Activated naive CD8-positive, alpha-beta T cell treated with anti-CD3 and anti-CD28 coated beads, Interleukin-2, amount 10 ng/mL, durations not matched to agents 7 days and 5 days (primary cell): ENCODE measurements around the gene CBX5. TPM values are rescaled to one million over a fixed set of nuclear protein-coding genes. Genes with fewer than 3 reads are reported as not detected.
A peak's percentile ranks its signal among the peaks of the same experiment; 100 is the strongest.
"Not testable (repeated sequence)": the region's sequence is repeated elsewhere in the genome, so short reads cannot be mapped to it uniquely, and the experiment has no call there.

Experiments used
- ATAC-seq: fragments of 150-1000 bp; cut with Tn5 transposase; one replicate; pipeline ENCODE4 v1.10.0; 2021; ENCODE audit warnings: low read depth, moderate library complexity
- POLR2A ChIA-PET: fragments of 350-600 bp; sonication (Branson Sonifier 250); formaldehyde crosslinking; loops from one replicate; lab custom pipeline; 2021; ENCODE audit warnings: antibody characterized with exemption; lab: Charles Lee
- DNase-seq: peaks from one replicate; pipeline ENCODE4 v3.0.0; 2021
- H3K27ac Mint-ChIP-seq: one replicate; pipeline ENCODE4 v1.8.0; 2022; ENCODE audit warnings: mild to moderate bottlenecking, mixed read lengths
- H3K27me3 Mint-ChIP-seq: one replicate; pipeline ENCODE4 v1.8.0; 2022; ENCODE audit warnings: mild to moderate bottlenecking, moderate library complexity, mixed read lengths
- H3K36me3 Mint-ChIP-seq: one replicate; pipeline ENCODE4 v1.8.0; 2021; ENCODE audit warnings: mild to moderate bottlenecking, mixed read lengths
- H3K4me1 Mint-ChIP-seq: one replicate; pipeline ENCODE4 v1.8.0; 2021; ENCODE audit warnings: mixed read lengths
- H3K4me3 Mint-ChIP-seq: one replicate; pipeline ENCODE4 v1.8.0; 2022; ENCODE audit warnings: mild to moderate bottlenecking, moderate library complexity, mixed read lengths
- H3K9me3 Mint-ChIP-seq: one replicate; pipeline ENCODE4 v1.8.0; 2021; ENCODE audit warnings: mixed read lengths
- total RNA-seq, 2 experiments: library from RNA; stranded (reverse); gene quantifications; one replicate each; pipeline ENCODE4 v1.2.3, GENCODE V29; 2021

Gene CBX5
- total RNA-seq, 2 experiments from 2014 or later, result 113 TPM

DNA sequence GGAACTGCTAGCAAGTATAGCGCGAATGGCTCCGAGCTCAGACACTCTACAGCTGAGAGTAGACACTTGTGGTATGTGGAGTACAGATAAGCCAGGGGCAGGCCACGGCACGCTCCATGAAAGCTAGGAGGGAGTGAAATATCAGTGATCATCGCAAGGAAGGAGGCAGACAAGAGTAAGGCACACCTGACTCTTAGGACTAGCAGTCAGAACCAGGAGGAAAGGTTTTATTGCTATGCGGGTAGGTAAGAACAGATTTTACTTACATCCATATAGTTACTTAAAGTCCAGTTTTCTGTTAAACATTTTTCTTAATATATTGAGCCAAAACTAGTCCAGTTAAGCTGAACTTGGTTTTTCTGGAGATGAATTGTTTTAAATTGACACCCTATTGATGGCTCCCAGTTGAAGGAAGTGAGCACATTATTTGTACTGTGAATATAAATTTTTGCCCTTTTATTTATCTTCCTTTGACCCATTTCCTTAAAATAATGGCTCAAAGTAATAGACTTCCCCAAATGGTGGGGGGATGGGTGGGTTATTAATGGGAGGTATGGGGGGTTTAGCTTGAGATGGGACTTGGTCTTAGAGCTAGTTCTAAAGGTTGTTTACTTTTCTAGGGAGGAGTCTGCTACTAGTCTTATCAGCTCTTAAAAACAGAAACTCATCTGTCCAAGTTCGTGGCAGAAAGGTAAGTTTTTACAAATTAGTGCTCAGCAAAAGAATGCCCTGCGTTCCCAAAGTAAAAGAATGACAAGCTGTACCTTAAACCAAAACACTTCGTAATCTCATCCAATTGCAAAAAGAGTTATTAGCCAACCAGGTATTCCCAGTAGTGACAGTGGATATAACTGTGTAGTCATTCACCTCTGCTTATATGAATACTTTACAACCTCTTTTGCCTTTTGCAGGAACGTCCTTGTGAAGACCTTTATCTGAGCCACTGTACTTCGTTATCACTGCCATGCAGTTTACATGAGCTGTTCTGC is 6.4 kb upstream of the CBX5 start:
- POLR2A ChIA-PET, result interaction anchor here (0.5 to 1.4 kb wide), 12 partner anchors 11 to 211 kb away, joined by 3 to 6 read pairs (median 3); partner anchors contain the start of genes ITGA5 and NCKAP1L
- Mint-ChIP-seq H3K27me3 (no peaks in the 10 kb centered on the region), H3K36me3 (peaks cover 60% of the 10 kb centered on the region), H3K4me3 (peak overlapping the region; percentile 35), H3K27ac (no peak overlapping the region), H3K9me3 (no peaks in the 10 kb centered on the region), H3K4me1 (peaks cover 42% of the 10 kb centered on the region)
- no peak for DNase-seq
- no peak for ATAC-seq

DNA sequence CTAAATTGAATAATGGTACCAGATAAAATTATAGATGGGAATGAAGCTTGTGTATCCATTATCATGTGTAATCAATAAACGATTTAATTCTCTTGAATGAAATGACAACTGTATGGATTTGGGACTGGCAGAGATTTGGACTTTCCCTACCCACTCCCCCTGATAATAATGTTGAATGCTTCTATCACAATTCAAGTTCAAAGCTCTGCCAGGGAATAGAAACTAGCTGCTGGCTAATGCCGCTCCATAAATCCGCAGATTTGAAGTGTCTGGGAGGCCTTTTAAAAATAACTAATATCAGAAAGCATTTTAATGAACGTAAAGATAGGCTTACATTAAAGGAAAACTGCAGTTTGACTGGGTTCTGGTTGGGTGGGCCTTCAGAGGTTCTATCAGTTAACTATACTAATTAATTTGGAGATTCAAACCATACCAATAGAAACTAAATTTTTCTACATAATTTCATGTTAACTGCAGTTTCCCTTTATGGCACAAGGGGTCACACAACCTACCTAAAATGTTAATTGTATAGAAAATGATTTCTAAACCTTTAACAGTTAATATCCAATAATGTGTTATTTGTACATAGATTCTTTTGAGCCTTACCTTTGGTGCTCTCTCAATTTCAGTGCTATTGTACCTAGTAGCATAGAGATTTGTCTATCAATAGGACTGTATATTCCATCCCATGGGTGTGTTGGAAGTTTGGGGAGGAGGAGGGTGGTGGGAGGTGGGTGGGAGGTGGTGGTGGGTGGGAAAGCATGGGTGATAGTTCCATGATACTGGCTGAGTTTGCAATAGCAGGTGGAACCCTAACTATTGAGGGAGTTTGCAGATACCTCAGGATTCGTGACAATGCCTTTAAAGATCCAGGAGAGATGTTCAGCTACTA is 5.5 kb upstream of the CBX5 start:
- no peak for DNase-seq
- H3K27ac Mint-ChIP-seq, result no peak overlapping the region
- no peaks in the 10 kb centered on the region for H3K27me3 Mint-ChIP-seq
- peak overlapping the region; percentile 59 for H3K4me3 Mint-ChIP-seq
- POLR2A ChIA-PET, result interaction anchor here (0.5 to 1.4 kb wide), 5 partner anchors 8 to 134 kb away, joined by 3 to 5 read pairs (median 3); partner anchors contain the start of gene ITGA5
- peaks cover 42% of the 10 kb centered on the region for H3K4me1 Mint-ChIP-seq
- H3K36me3 Mint-ChIP-seq, result peaks cover 61% of the 10 kb centered on the region
- no peak for ATAC-seq
- no peaks in the 10 kb centered on the region for H3K9me3 Mint-ChIP-seq

DNA sequence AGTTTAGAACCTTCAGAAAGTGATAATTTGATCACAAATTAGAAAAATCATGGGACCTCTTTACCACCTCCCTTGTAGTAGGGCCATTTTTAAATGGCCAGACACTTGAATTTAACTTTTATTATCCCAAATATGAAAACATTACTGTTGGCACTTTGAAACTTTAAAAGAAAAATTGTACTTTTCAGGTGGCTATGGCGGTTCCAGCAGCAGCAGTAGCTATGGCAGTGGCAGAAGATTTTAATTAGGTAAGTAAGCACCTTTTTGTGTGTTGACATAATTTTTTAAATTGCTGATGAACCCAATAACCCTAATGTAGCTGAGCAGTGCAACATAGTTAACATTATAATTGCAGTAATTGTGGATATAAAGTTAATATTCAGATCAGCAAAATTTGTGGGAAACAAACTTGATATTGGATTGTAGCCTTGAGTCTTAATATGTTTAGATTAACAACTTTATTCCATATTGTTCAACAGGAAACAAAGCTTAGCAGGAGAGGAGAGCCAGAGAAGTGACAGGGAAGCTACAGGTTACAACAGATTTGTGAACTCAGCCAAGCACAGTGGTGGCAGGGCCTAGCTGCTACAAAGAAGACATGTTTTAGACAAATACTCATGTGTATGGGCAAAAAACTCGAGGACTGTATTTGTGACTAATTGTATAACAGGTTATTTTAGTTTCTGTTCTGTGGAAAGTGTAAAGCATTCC is 4.3 kb upstream of the CBX5 start:
- not testable (repeated sequence) for H3K4me3 Mint-ChIP-seq, DNase-seq, H3K27me3 Mint-ChIP-seq, H3K9me3 Mint-ChIP-seq, ATAC-seq
- Mint-ChIP-seq H3K27ac (peak overlapping the region; percentile 67), H3K36me3 (peaks cover 61% of the 10 kb centered on the region), H3K4me1 (peaks cover 42% of the 10 kb centered on the region)
- POLR2A ChIA-PET, result interaction anchor here (0.6 to 1.8 kb wide), 6 partner anchors 8 to 134 kb away, joined by 3 to 8 read pairs (median 4); partner anchors contain the start of gene COPZ1

DNA sequence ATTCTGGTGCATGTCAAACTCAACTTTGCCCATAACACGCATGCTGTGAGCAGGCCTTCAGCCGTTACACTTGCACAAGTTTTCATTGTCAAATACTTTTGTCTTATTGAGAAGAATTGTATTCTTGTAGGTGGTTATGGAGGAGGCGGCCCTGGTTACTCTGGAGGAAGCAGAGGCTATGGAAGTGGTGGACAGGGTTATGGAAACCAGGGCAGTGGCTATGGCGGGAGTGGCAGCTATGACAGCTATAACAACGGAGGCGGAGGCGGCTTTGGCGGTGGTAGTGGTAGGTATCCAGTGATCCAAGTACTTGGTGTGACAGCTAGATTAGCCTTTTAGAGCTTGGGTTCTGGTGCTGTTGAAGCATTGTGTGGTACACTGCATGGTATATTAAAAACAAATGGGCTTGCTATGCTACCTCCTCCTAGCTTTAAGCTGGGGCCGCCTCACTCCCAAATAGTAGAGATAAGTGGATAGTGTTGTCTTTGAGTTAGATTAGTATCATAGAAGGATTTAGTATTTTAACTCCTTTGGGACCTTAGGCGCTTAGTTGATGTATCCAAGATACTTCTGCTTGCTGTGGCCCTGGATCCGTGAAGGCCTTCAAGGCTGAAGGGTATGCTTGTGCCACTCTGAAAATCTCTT is 3.1 kb upstream of the CBX5 start:
- Mint-ChIP-seq H3K27ac (no peak overlapping the region), H3K9me3 (no peaks in the 10 kb centered on the region), H3K4me3 (no peak overlapping the region), H3K4me1 (peaks cover 45% of the 10 kb centered on the region), H3K36me3 (peaks cover 65% of the 10 kb centered on the region), H3K27me3 (no peaks in the 10 kb centered on the region)
- ATAC-seq (no peak), DNase-seq (no peak)
- POLR2A ChIA-PET, result interaction anchor here (0.6 to 1.8 kb wide), 7 partner anchors 9 to 135 kb away, joined by 3 to 8 read pairs (median 3); partner anchors contain the start of gene COPZ1

DNA sequence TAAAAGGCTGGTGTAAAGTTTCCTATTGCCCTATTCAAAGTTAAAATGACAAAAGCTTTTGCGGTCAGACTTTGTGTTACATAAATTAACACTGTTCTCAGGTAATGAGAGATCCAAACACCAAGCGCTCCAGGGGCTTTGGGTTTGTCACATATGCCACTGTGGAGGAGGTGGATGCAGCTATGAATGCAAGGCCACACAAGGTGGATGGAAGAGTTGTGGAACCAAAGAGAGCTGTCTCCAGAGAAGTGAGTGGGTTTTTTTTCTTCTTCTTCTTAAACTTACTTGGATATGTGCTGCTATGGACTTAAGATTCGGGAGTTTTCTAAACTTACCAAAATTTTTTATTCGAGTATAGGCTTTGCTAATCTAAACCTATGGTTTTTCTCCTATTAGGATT is 1.8 kb upstream of the CBX5 start:
- not testable (repeated sequence) for DNase-seq, H3K27me3 Mint-ChIP-seq, H3K9me3 Mint-ChIP-seq, ATAC-seq, H3K4me3 Mint-ChIP-seq, H3K27ac Mint-ChIP-seq
- POLR2A ChIA-PET, result interaction anchor here (0.6 to 3.1 kb wide), 7 partner anchors 9 to 87 kb away, joined by 3 to 27 read pairs (median 4); partner anchors contain the start of gene COPZ1
- Mint-ChIP-seq H3K4me1 (peaks cover 48% of the 10 kb centered on the region), H3K36me3 (peaks cover 61% of the 10 kb centered on the region)

DNA sequence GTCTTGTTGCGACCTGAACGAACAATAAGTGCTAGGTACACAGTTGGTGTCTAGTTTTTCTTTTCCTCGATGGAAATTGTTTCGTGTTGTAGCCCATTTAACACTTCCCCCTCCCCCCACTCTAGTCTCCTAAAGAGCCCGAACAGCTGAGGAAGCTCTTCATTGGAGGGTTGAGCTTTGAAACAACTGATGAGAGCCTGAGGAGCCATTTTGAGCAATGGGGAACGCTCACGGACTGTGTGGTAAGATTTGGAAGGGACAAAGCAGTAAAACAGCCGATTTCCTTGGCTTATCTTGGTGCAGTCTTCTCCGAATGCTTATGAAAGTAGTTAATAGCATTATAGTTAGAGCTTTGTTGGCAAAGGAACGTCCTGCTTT is 1.3 kb upstream of the CBX5 start:
- not testable (repeated sequence) for DNase-seq, H3K9me3 Mint-ChIP-seq, H3K27me3 Mint-ChIP-seq, H3K27ac Mint-ChIP-seq, H3K4me3 Mint-ChIP-seq, ATAC-seq
- Mint-ChIP-seq H3K36me3 (peaks cover 61% of the 10 kb centered on the region), H3K4me1 (peaks cover 48% of the 10 kb centered on the region)
- POLR2A ChIA-PET, result interaction anchor here (0.6 to 3.1 kb wide), 8 partner anchors 9 to 87 kb away, joined by 3 to 27 read pairs (median 4); partner anchors contain the start of gene COPZ1

- DNase-seq (peak; percentile 83), ATAC-seq (peak; percentile 86)
- no peak within 1 kb of the TSS for H3K4me3 Mint-ChIP-seq
- peaks cover 60% of the 10 kb centered on the region for H3K36me3 Mint-ChIP-seq
- H3K4me1 Mint-ChIP-seq, result peaks cover 45% of the 10 kb centered on the region
- no peaks in the 10 kb centered on the region for H3K9me3 Mint-ChIP-seq
- H3K27me3 Mint-ChIP-seq, result no peaks in the 10 kb centered on the region
- POLR2A ChIA-PET, result interaction anchor here (0.6 to 3.1 kb wide), 19 partner anchors 10 to 780 kb away, joined by 3 to 32 read pairs (median 5); partner anchors contain the start of genes COPZ1, NCKAP1L and TARBP2
- no peak within 1 kb of the TSS for H3K27ac Mint-ChIP-seq
These were observed 742 bp upstream of the CBX5 start, which contains the start of gene HNRNPA1 for GRCh38 chr12:54280468-54281260. Gene HNRNPA1 (plus strand): TSS chr12:54280726. CDS start chr12:54280808, 82 bp downstream.

DNA sequence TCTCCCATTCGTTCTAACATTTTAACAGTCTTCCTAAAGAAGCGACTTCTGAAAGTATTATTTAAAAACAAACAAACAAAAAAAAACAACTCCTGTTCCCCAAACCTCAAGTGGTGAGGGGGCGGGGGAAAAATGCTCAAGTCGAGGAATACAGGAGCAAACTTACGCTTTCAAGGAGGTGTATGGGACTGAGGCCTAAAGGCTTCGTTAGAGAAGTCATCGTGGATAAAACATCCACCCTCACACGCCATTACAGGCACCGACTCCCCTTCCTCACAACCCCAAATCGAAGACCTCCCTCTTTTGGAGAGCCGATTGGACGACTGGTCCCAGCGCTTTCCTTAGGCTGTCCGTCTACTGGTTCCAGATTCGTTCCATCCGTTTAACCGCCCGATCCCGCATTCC is 693 bp downstream of the CBX5 start:
- H3K9me3 Mint-ChIP-seq, result no peaks in the 10 kb centered on the region
- no peak overlapping the region for H3K27ac Mint-ChIP-seq
- H3K4me1 Mint-ChIP-seq, result peaks cover 43% of the 10 kb centered on the region
- ATAC-seq (no peak), DNase-seq (no peak)
- POLR2A ChIA-PET, result interaction anchor here (0.6 to 3.1 kb wide), 9 partner anchors 11 to 79 kb away, joined by 3 to 32 read pairs (median 7); partner anchors contain the start of gene COPZ1
- H3K27me3 Mint-ChIP-seq, result no peaks in the 10 kb centered on the region
- peaks cover 53% of the 10 kb centered on the region for H3K36me3 Mint-ChIP-seq
- H3K4me3 Mint-ChIP-seq, result no peak overlapping the region

DNA sequence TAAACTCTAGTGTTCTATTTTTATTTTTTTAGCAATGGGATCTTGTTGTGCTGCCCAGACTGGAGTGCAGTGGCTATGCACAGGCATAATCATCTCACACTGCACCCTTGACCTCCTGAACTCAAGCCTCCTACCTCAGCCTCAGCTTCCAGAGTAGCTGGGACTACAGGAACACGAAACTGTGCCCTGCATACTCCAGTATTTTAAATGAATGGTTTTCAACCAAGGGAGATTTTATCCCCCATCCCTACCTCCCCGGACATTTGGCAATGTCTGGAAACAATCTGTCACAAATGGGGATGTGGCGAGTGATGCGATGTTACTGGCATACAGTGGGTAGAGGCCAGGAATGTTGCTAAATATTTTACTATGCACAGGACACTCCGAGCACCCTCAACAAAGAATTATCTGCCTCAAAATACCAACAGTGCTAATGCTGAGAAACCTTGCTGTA is 2.1 kb downstream of the CBX5 start:
- POLR2A ChIA-PET, result no interaction called here
- no peak overlapping the region for H3K27ac Mint-ChIP-seq
- H3K4me3 Mint-ChIP-seq, result no peak overlapping the region
- peaks cover 49% of the 10 kb centered on the region for H3K36me3 Mint-ChIP-seq
- DNase-seq (no peak), ATAC-seq (no peak)
- no peaks in the 10 kb centered on the region for H3K9me3 Mint-ChIP-seq
- no peaks in the 10 kb centered on the region for H3K27me3 Mint-ChIP-seq
- peaks cover 33% of the 10 kb centered on the region for H3K4me1 Mint-ChIP-seq

DNA sequence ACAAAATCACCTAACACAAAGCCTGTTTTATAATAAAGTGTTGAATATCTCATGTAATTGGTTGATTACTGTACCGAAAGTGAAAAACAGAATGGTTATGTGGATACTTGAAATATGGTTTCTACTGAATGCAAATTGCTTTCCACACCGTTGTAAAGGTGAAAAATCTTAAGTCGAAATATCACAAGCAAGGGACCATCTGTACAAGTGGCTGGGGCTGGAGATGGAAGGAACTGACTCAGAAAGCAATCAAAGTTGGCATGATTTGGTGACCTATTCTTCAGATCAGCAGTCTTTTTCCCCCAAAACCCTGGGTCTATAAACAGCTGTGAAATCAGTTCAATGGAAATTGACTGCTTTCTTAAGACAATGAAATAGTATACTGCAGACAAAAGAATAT is 3.6 kb downstream of the CBX5 start:
- DNase-seq (no peak), ATAC-seq (no peak)
- no peaks in the 10 kb centered on the region for H3K9me3 Mint-ChIP-seq
- peaks cover 23% of the 10 kb centered on the region for H3K4me1 Mint-ChIP-seq
- no peak overlapping the region for H3K27ac Mint-ChIP-seq
- no peaks in the 10 kb centered on the region for H3K27me3 Mint-ChIP-seq
- peaks cover 44% of the 10 kb centered on the region for H3K36me3 Mint-ChIP-seq
- POLR2A ChIA-PET, result no interaction called here
- H3K4me3 Mint-ChIP-seq, result no peak overlapping the region

GRCh38 chr12:54273981-54274380 is 5.9 kb downstream of the CBX5 start:
- H3K36me3 Mint-ChIP-seq, result peaks cover 45% of the 10 kb centered on the region
- DNase-seq (no peak), ATAC-seq (no peak)
- POLR2A ChIA-PET, result interaction anchor here (0.6 kb wide), 1 partner anchor 18 kb away, joined by 4 read pairs; no protein-coding TSS in a partner anchor
- no peak overlapping the region for H3K4me3 Mint-ChIP-seq
- no peak overlapping the region for H3K27ac Mint-ChIP-seq
- H3K9me3 Mint-ChIP-seq, result no peaks in the 10 kb centered on the region
- no peaks in the 10 kb centered on the region for H3K27me3 Mint-ChIP-seq
- peaks cover 26% of the 10 kb centered on the region for H3K4me1 Mint-ChIP-seq
